K562 (cell line): ENCODE data around the gene ZNF620. TPM values are rescaled to one million over a fixed set of nuclear protein-coding genes. Genes with fewer than 3 reads are reported as not detected.

Experiments used
- CCAR2 ChIP-seq: fragments of 200-400 bp; formaldehyde crosslinking; IDR thresholded peaks from 2 replicates; pipeline ENCODE4 v1.6.1; 2017; ENCODE audit warnings: mild to moderate bottlenecking, low read depth, low read length
- HDAC2 ChIP-seq: fragments of 450-650 bp; IDR thresholded peaks from 2 replicates; pipeline ENCODE4 v1.6.1; 2016; ENCODE audit warnings: mild to moderate bottlenecking
- MCM5 ChIP-seq: fragments of 450-650 bp; IDR thresholded peaks from 2 replicates; pipeline ENCODE4 v1.6.1; 2016; ENCODE audit warnings: low read depth
- MITF ChIP-seq: IDR thresholded peaks from 2 replicates; pipeline ENCODE4 v1.6.1; 2014; ENCODE audit warnings: antibody characterized with exemption
- NFIC ChIP-seq: fragments of 450-650 bp; IDR thresholded peaks from 2 replicates; pipeline ENCODE4 v1.6.1; 2017; ENCODE audit warnings: mild to moderate bottlenecking, inconsistent platforms
- POLR2G ChIP-seq: fragments of 200-400 bp; formaldehyde crosslinking; IDR thresholded peaks from 2 replicates; pipeline ENCODE4 v1.6.1; 2017; ENCODE audit warnings: low read depth, mild to moderate bottlenecking, antibody characterized with exemption, low read length, moderate library complexity
- RUNX1 ChIP-seq: sonication (generic); IDR thresholded peaks from 2 replicates; pipeline ENCODE4 v1.6.1; 2016; ENCODE audit warnings: antibody characterized with exemption, low read depth
- SRSF3 ChIP-seq: fragments of 200-400 bp; formaldehyde crosslinking; IDR thresholded peaks from 2 replicates; pipeline ENCODE4 v1.6.1; 2016; ENCODE audit warnings: mild to moderate bottlenecking, low read length, moderate library complexity; ENCODE audit not compliant: insufficient read depth
- TRIM24 ChIP-seq, 2 experiments: fragments of 450-650 bp; IDR thresholded peaks; 2 replicates each; pipeline ENCODE4 v1.6.1; 2016
- ZFP91 ChIP-seq: sonication (generic); formaldehyde crosslinking; IDR thresholded peaks from 2 replicates; pipeline ENCODE4 v1.8.0; 2022; ENCODE audit warnings: mild to moderate bottlenecking, missing genetic modification reagents
- ZNF253 ChIP-seq: fragments of 250-450 bp; sonication (Bioruptor Pico); conservative IDR thresholded peaks from 2 replicates; pipeline ENCODE4 v1.6.1; 2021; ENCODE audit warnings: mild to moderate bottlenecking
- ZNF589 ChIP-seq: fragments of 200-800 bp; sonication (Bioruptor generic); IDR thresholded peaks from 2 replicates; pipeline ENCODE4 v1.6.1; 2016; ENCODE audit warnings: low read depth, missing genetic modification characterization, missing compliant biosample characterization
- ZNF778 ChIP-seq: fragments of 450-650 bp; formaldehyde crosslinking; IDR thresholded peaks from 2 replicates; pipeline ENCODE4 v1.4.0; 2020; ENCODE audit warnings: mild to moderate bottlenecking, moderate library complexity
- polyA plus RNA-seq, 8 experiments: library from polyadenylated mRNA; depleted of rRNA in 4 of 8; stranded (reverse) in 5 of 8; unstranded in 3 of 8; fragments of >200 nt; fragmentation: Nextera tagmentation in 2 of 8; fragmentation: Illumina TruSeq in 1 of 8; extraction: Ambion mirVana in 2 of 8; extraction: Trizol in 1 of 8; gene quantifications; 2 replicates each; pipeline versions ENCODE4 v1.2.1 to v1.2.3, GENCODE V29; 2011 to 2014; ENCODE audit warnings: inconsistent platforms in 1 of 8, missing spikeins in 1 of 8
- total RNA-seq, 7 experiments: library from RNA; depleted of rRNA in 6 of 7; stranded (reverse); fragments of >200 nt in 6 of 7; fragmentation: Illumina TruSeq in 2 of 7; extraction: Trizol in 2 of 7; gene quantifications; 2 replicates each; pipeline versions ENCODE4 v1.2.1 to v1.2.3, GENCODE V29; 2011 to 2021; ENCODE audit warnings: low replicate concordance in 1 of 7
- TF ChIP-seq, protein P1 (sequence below): fragments of 450-650 bp; IDR thresholded peaks from 2 replicates; pipeline ENCODE4 v1.6.1; 2017; ENCODE audit warnings: antibody characterized with exemption
- TF ChIP-seq, protein P2 (sequence below): fragments of 250-450 bp; sonication (Bioruptor Pico); IDR thresholded peaks from 2 replicates; pipeline ENCODE4 v1.8.0; 2021; ENCODE audit warnings: borderline replicate concordance, mild to moderate bottlenecking, moderate library complexity; ENCODE audit not compliant: poor library complexity, severe bottlenecking

Gene ZNF620
- total and polyA plus RNA-seq, 9 of the 15 experiments (the other 6 are each of a cell fraction or from before 2014, with no cell fraction given) = 1.2 to 5.5 (median 3.3) TPM

- no peak for TF ChIP-seq POLR2G
- no peak for TF ChIP-seq ZNF253 (CRISPR knock-in tag)
- no peak for TF ChIP-seq CCAR2
- TF ChIP-seq SRSF3 = no peak
- TF ChIP-seq RUNX1 = no peak
- no peak for TF ChIP-seq HDAC2
- TF ChIP-seq, protein P1, sequence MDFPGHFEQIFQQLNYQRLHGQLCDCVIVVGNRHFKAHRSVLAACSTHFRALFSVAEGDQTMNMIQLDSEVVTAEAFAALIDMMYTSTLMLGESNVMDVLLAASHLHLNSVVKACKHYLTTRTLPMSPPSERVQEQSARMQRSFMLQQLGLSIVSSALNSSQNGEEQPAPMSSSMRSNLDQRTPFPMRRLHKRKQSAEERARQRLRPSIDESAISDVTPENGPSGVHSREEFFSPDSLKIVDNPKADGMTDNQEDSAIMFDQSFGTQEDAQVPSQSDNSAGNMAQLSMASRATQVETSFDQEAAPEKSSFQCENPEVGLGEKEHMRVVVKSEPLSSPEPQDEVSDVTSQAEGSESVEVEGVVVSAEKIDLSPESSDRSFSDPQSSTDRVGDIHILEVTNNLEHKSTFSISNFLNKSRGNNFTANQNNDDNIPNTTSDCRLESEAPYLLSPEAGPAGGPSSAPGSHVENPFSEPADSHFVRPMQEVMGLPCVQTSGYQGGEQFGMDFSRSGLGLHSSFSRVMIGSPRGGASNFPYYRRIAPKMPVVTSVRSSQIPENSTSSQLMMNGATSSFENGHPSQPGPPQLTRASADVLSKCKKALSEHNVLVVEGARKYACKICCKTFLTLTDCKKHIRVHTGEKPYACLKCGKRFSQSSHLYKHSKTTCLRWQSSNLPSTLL = no peak
- TF ChIP-seq ZNF589 (CRISPR knock-in tag) = no peak
- TF ChIP-seq ZFP91 (CRISPR knock-in tag) = no peak
- no peak for TF ChIP-seq MCM5
- peak in 1 of 2 experiments; percentile 21; a peak in 1 of 4 replicates for TF ChIP-seq TRIM24 (IDR thresholded peaks at IDR 0.05)
- TF ChIP-seq ZNF778 (CRISPR knock-in tag) = no peak
- no peak for TF ChIP-seq MITF
- TF ChIP-seq NFIC = 0 out of 2 replicates have a peak, but pooled peaks have one; percentile 22
- TF ChIP-seq, protein P2, sequence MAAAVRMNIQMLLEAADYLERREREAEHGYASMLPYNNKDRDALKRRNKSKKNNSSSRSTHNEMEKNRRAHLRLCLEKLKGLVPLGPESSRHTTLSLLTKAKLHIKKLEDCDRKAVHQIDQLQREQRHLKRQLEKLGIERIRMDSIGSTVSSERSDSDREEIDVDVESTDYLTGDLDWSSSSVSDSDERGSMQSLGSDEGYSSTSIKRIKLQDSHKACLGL = no peak
These were observed 44.3 kb downstream of the ZNF620 start (continued) for GRCh38 chr3:40550167-40550566.
